ENCODE data around the gene LIMA1. TPM values are rescaled to one million over a fixed set of nuclear protein-coding genes. Genes with fewer than 3 reads are reported as not detected.

LIMA1 gene
- total and polyA plus RNA-seq, 9 of the 15 experiments (the other 6 are each of a cell fraction or from before 2014, with no cell fraction given), result 20.2 to 37.8 (median 27.3) TPM

DNA sequence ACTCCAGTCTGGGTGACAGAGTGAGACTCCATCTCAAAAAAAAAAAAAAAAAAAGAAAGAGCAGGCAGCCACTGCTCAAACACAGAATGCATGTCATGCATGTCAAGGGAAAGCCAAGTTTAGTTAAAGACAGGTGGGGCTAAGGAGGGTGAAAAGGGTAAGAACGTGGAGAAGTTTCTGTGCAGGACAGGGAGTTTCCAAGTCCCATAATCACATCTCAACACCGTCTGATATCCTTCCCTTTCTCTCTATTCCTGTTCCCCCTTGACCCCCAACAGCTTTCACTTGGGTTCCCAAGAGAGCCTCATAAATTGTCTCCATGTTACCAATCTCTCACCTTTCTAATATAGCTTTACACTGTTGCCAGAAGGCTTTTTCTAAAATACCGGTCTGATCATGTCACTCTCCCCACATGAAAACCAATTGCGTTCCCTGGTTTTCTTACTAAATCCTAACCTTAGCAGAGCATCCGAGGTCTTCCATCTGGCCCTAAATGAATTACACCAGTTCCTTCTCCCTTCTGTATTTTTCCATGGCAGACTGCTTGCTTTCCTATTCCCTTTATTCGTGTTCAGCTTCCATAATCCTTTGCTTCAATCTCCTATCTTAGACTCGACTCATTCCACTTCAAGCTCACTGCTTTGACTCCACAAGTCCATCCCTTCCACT, 37.0 kb downstream of the LIMA1 start (continued):
- TF ChIP-seq HDAC1 (IDR thresholded peaks at IDR 0.05) (0 out of 4 replicates have a peak, but pooled peaks of 1 of the 2 experiments have one; percentile 18), DACH1 (IDR thresholded peaks at IDR 0.05; ENCODE audit: partially characterized antibody) (no peak), FOXA3 (CRISPR knock-in tag; conservative IDR thresholded peaks at IDR 0.05 in 1 of 2, IDR thresholded peaks at IDR 0.05 in 1 of 2) (no peak), NR4A1 (CRISPR knock-in tag; IDR thresholded peaks at IDR 0.05) (no peak), NR4A1 (tag; IDR thresholded peaks at IDR 0.05) (no peak), MCM2 (IDR thresholded peaks at IDR 0.05; ENCODE audit: low read depth) (no peak)

DNA sequence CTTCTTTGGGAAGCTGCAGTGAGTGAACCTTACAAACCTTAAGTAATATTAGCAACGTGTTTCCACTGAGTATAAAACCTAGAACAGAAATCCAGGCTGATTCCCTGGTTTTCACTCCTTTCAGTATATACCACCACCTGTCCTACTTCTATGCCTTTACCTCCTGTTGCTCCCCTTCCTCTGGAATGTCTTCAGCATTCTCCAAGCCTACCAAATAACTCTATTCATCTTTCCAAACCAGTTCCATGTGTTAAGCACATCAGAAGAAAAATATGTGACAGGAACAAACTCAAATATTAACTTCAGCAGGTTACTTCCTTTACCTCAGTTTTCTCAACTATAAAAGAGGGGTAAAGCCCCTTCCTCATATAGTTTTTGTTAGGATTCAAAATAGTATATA, 39.8 kb downstream of the LIMA1 start:
- no peaks in the 10 kb centered on the region for H3K9me1 ChIP-seq (ENCODE audit: control insufficient read depth, insufficient read depth, low read length)
- DNase-seq (ENCODE audit: extremely low read depth in 1 of 4, low spot score in 3 of 4) (no peak), FAIRE-seq (no peak), ATAC-seq (no peak)
- no peak overlapping the region for H2AFZ ChIP-seq (ENCODE audit: low read depth, low read length)
- no peak overlapping the region for H3K9ac ChIP-seq (ENCODE audit: insufficient read depth in 1 of 2, low read depth in 2 of 2, low read length in 2 of 2)
- no TSS peak for BruUV-seq (replicated peaks)
- peaks cover 39 to 62% of the 10 kb centered on the region in 2 experiments for H3K4me1 ChIP-seq (replicated peaks in 1 of 2; ENCODE audit: control insufficient read depth in 2 of 2, insufficient read depth in 2 of 2, low read length in 2 of 2)
- ChIA-PET CTCF (ENCODE audit: low intra/inter-chr PET ratio) (no interaction called here), POLR2A (interaction anchor here (0.7 to 0.9 kb wide), 2 partner anchors 15 to 802 kb away, joined by 3 to 5 read pairs; no protein-coding TSS in a partner anchor)
- intact Hi-C loops (cut with micrococcal nuclease), result no loop called here
- peaks cover 2% of the 10 kb centered on the region; the same call in 2 of the 3 replicates for H3K79me2 ChIP-seq (ENCODE audit: control insufficient read depth, insufficient read depth, low read length)
- H3K36me3 ChIP-seq (ENCODE audit: control insufficient read depth, insufficient read depth, low read length), result no peaks in the 10 kb centered on the region
- H3K4me3 ChIP-seq, result no peak overlapping the region
- no peaks in the 10 kb centered on the region for H3K27me3 ChIP-seq (ENCODE audit: control insufficient read depth in 2 of 2, insufficient read depth in 2 of 2, low read length in 2 of 2)
- H3K27ac ChIP-seq (ENCODE audit: extremely low read depth, low read depth, low read length), result no peak overlapping the region
- in situ Hi-C loops (cut with MboI), result no loop called here
- WGBS (ENCODE audit: insufficient coverage, low coverage, missing lambda C conversion rate), result 5% methylated on average over 1 of the region's 1 CpG
- no peaks in the 10 kb centered on the region for H4K20me1 ChIP-seq (replicated peaks; ENCODE audit: control insufficient read depth, insufficient read depth, low read length)
- H3K9me3 ChIP-seq (replicated peaks; ENCODE audit: control insufficient read depth, insufficient read depth, low read depth, low read length), result no peaks in the 10 kb centered on the region
- H3K4me2 ChIP-seq (ENCODE audit: insufficient read depth, low read length), result no peak overlapping the region
- TF ChIP-seq RFX7 (CRISPR knock-in tag; IDR thresholded peaks at IDR 0.05) (no peak), KLF6 (CRISPR knock-in tag; IDR thresholded peaks at IDR 0.05; ENCODE audit: borderline replicate concordance) (no peak), HIVEP1 (CRISPR knock-in tag; IDR thresholded peaks at IDR 0.05) (no peak), GABPB2 (CRISPR knock-in tag; conservative IDR thresholded peaks at IDR 0.05) (no peak), ZKSCAN8 (CRISPR knock-in tag; IDR thresholded peaks at IDR 0.05) (no peak), RBM34 (IDR thresholded peaks at IDR 0.05; ENCODE audit: borderline replicate concordance, insufficient read depth, low read length) (no peak), KLF1 (tag; IDR thresholded peaks at IDR 0.05) (no peak), TARDBP (IDR thresholded peaks at IDR 0.05) (no peak), CBX2 (IDR thresholded peaks at IDR 0.05; ENCODE audit: insufficient read depth, low read length, poor library complexity, severe bottlenecking) (no peak), MCM2 (IDR thresholded peaks at IDR 0.05; ENCODE audit: low read depth) (no peak)
- TF ChIP-seq, protein P1, sequence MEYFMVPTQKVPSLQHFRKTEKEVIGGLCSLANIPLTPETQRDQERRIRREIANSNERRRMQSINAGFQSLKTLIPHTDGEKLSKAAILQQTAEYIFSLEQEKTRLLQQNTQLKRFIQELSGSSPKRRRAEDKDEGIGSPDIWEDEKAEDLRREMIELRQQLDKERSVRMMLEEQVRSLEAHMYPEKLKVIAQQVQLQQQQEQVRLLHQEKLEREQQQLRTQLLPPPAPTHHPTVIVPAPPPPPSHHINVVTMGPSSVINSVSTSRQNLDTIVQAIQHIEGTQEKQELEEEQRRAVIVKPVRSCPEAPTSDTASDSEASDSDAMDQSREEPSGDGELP (CRISPR knock-in tag; IDR thresholded peaks at IDR 0.05; ENCODE audit: borderline replicate concordance), result no peak
- TF ChIP-seq, protein P2, sequence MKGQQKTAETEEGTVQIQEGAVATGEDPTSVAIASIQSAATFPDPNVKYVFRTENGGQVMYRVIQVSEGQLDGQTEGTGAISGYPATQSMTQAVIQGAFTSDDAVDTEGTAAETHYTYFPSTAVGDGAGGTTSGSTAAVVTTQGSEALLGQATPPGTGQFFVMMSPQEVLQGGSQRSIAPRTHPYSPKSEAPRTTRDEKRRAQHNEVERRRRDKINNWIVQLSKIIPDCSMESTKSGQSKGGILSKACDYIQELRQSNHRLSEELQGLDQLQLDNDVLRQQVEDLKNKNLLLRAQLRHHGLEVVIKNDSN (CRISPR knock-in tag; IDR thresholded peaks at IDR 0.05), result no peak
- TF ChIP-seq, protein P3, sequence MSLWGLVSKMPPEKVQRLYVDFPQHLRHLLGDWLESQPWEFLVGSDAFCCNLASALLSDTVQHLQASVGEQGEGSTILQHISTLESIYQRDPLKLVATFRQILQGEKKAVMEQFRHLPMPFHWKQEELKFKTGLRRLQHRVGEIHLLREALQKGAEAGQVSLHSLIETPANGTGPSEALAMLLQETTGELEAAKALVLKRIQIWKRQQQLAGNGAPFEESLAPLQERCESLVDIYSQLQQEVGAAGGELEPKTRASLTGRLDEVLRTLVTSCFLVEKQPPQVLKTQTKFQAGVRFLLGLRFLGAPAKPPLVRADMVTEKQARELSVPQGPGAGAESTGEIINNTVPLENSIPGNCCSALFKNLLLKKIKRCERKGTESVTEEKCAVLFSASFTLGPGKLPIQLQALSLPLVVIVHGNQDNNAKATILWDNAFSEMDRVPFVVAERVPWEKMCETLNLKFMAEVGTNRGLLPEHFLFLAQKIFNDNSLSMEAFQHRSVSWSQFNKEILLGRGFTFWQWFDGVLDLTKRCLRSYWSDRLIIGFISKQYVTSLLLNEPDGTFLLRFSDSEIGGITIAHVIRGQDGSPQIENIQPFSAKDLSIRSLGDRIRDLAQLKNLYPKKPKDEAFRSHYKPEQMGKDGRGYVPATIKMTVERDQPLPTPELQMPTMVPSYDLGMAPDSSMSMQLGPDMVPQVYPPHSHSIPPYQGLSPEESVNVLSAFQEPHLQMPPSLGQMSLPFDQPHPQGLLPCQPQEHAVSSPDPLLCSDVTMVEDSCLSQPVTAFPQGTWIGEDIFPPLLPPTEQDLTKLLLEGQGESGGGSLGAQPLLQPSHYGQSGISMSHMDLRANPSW (CRISPR knock-in tag; IDR thresholded peaks at IDR 0.05), result no peak
